ENCODE data around the gene CYP27B1.
"Not testable (repeated sequence)": the region's sequence is repeated elsewhere in the genome, so short reads cannot be mapped to it uniquely, and the experiment has no call there.

Gene CYP27B1

GRCh38 chr12:57721846-57722608 lies 44.9 kb downstream of the CYP27B1 start:
- not testable (repeated sequence) for DNase-seq (ENCODE audit: low spot score)

GRCh38 chr12:57720606-57721595 lies 46.0 kb downstream of the CYP27B1 start:
- no peak for DNase-seq (ENCODE audit: low spot score)

- DNase-seq (ENCODE audit: low spot score) = no peak
Observed at GRCh38 chr12:57719777-57720605, 46.9 kb downstream of the CYP27B1 start.

GRCh38 chr12:57718641-57719528 lies 48.0 kb downstream of the CYP27B1 start:
- no peak for DNase-seq (ENCODE audit: low spot score)

- DNase-seq (ENCODE audit: low spot score) = no peak
Observed at GRCh38 chr12:57717846-57718640, 48.8 kb downstream of the CYP27B1 start.

GRCh38 chr12:57717131-57717530 lies 49.7 kb downstream of the CYP27B1 start:
- no peak for DNase-seq (ENCODE audit: low spot score)

- DNase-seq (ENCODE audit: low spot score) = no peak
Observed at GRCh38 chr12:57716305-57716704, 50.6 kb downstream of the CYP27B1 start.

- no peak for DNase-seq (ENCODE audit: low spot score)
Observed at GRCh38 chr12:57715786-57716185, 51.1 kb downstream of the CYP27B1 start.

GRCh38 chr12:57715036-57715748 lies 51.7 kb downstream of the CYP27B1 start:
- DNase-seq (ENCODE audit: low spot score) = not testable (repeated sequence)

GRCh38 chr12:57713209-57713608 lies 53.7 kb downstream of the CYP27B1 start:
- DNase-seq (ENCODE audit: low spot score) = no peak

GRCh38 chr12:57712701-57713100 lies 54.2 kb downstream of the CYP27B1 start:
- DNase-seq (ENCODE audit: low spot score) = no peak

Measured in GM03348 (cell line).